Esophagus squamous epithelium (tissue), 5 donors: ENCODE data around the gene CORO2A. TPM values are rescaled to one million over a fixed set of nuclear protein-coding genes. Genes with fewer than 3 reads are reported as not detected.

Experiments used
- DNase-seq: peaks from one replicate; lab custom pipeline; 2025; lab: John Stamatoyannopoulos, UW
- H3K27ac ChIP-seq, 4 donors: fragments of 200-600 bp; sonication (generic); one replicate each; pipeline ENCODE4 v1.5.1; 2016 to 2019; ENCODE audit warnings: mild to moderate bottlenecking in 1 of 4
- H3K27me3 ChIP-seq, 4 donors: fragments of 200-600 bp; sonication (generic); 1 replicate in 3 of 4; 2 replicates in 1 of 4; pipeline versions ENCODE4 v1.5.1 to v1.6.0; 2017 to 2021; ENCODE audit warnings: antibody characterized with exemption in 1 of 4
- H3K36me3 ChIP-seq, 3 donors: fragments of 200-600 bp; sonication (generic); one replicate each; pipeline ENCODE4 v1.5.1; 2016 to 2019
- H3K4me1 ChIP-seq, 3 donors: fragments of 200-600 bp; sonication (generic); one replicate each; pipeline ENCODE4 v1.5.1; 2017 to 2019
- H3K4me3 ChIP-seq, 4 donors: fragments of 200-600 bp; sonication (generic); 1 replicate in 3 of 4; 2 replicates in 1 of 4; pipeline ENCODE4 v1.5.1; 2016 to 2019; ENCODE audit warnings: mild to moderate bottlenecking in 2 of 4, moderate library complexity in 1 of 4
- H3K9me3 ChIP-seq, 3 donors: fragments of 200-600 bp; sonication (generic); one replicate each; pipeline ENCODE4 v1.5.1; 2016 to 2019
- POLR2A ChIP-seq, 4 donors: fragments of 450-650 bp; IDR thresholded peaks; one replicate each; pipeline ENCODE4 v1.6.1; 2017; ENCODE audit warnings: antibody characterized with exemption in 4 of 4, mild to moderate bottlenecking in 4 of 4, moderate library complexity in 3 of 4
- WGBS, 2 donors: methylation state at CpG; one replicate each; pipeline ENCODE4 v1.1.5; 2018; 5-methylcytosine and 5-hydroxymethylcytosine counted together
- intact Hi-C: fragments of 100-400 bp; cut with DNase I; formaldehyde crosslinking; loops from one replicate; pipeline ENCODE4 v1.15.0; 2022
- total RNA-seq, 4 donors: library from RNA; depleted of rRNA; stranded (reverse); fragments of >200 nt; gene quantifications; one replicate each; pipeline ENCODE4 v1.1.0, GENCODE V29; 2016
- TF ChIP-seq, protein P1 (sequence below), 6 experiments: fragments of 450-650 bp in 4 of 6; fragments of 200-600 bp in 2 of 6; sonication (generic) in 2 of 6; IDR thresholded peaks; one replicate each; pipeline ENCODE4 v1.5.1; 2016 to 2019; ENCODE audit warnings: antibody characterized with exemption in 6 of 6, mild to moderate bottlenecking in 4 of 6, moderate library complexity in 4 of 6
- donor health status: DM: yes; HTN: yes; CAD: no.

CORO2A gene
- total RNA-seq, 4 donors from 2014 or later = 15.6 to 27.6 (median 26.1) TPM

GRCh38 chr9:98097836-98098235 lies 94.6 kb downstream of the CORO2A start:
- intact Hi-C loops = no loop called here

GRCh38 chr9:98096091-98096490 lies 96.3 kb downstream of the CORO2A start:
- intact Hi-C loops = no loop called here
- Histone ChIP-seq H3K36me3 (peaks cover 5 to 37% (median 6%) of the 10 kb centered on the region in 3 donors), H3K27ac (no peak overlapping the region), H3K9me3 (no peaks in the 10 kb centered on the region), H3K4me1 (peaks cover 19 to 52% (median 26%) of the 10 kb centered on the region in 3 donors), H3K27me3 (no peaks in the 10 kb centered on the region), H3K4me3 (no peak overlapping the region)
- no peak for TF ChIP-seq POLR2A (IDR thresholded peaks at IDR 0.05)
- TF ChIP-seq, protein P1, sequence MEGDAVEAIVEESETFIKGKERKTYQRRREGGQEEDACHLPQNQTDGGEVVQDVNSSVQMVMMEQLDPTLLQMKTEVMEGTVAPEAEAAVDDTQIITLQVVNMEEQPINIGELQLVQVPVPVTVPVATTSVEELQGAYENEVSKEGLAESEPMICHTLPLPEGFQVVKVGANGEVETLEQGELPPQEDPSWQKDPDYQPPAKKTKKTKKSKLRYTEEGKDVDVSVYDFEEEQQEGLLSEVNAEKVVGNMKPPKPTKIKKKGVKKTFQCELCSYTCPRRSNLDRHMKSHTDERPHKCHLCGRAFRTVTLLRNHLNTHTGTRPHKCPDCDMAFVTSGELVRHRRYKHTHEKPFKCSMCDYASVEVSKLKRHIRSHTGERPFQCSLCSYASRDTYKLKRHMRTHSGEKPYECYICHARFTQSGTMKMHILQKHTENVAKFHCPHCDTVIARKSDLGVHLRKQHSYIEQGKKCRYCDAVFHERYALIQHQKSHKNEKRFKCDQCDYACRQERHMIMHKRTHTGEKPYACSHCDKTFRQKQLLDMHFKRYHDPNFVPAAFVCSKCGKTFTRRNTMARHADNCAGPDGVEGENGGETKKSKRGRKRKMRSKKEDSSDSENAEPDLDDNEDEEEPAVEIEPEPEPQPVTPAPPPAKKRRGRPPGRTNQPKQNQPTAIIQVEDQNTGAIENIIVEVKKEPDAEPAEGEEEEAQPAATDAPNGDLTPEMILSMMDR (IDR thresholded peaks at IDR 0.05) = no peak
- no peak for DNase-seq
- WGBS, 2 donors = 86 to 100% methylated on average over 4 of the region's 5 CpGs

More at GRCh38 chr9:98097836-98098235, 94.6 kb downstream of the CORO2A start:
- Histone ChIP-seq H3K27ac (peak overlapping the region; percentile 58 to 88 (median 81)), H3K27me3 (no peaks in the 10 kb centered on the region), H3K4me1 (peaks cover 22 to 60% (median 26%) of the 10 kb centered on the region in 3 donors), H3K36me3 (peaks cover 5 to 37% (median 6%) of the 10 kb centered on the region in 3 donors), H3K4me3 (no peak overlapping the region), H3K9me3 (no peaks in the 10 kb centered on the region)
- TF ChIP-seq POLR2A (IDR thresholded peaks at IDR 0.05) = no peak
- TF ChIP-seq, protein P1 (IDR thresholded peaks at IDR 0.05) = no peak
- WGBS, 2 donors = 32 to 55% methylated on average over 3 to 4 of the region's 4 CpGs
- DNase-seq = no peak

GRCh38 chr9:98095401-98095800 lies 97.0 kb downstream of the CORO2A start:
- peaks cover 19 to 45% (median 26%) of the 10 kb centered on the region in 3 donors for H3K4me1 ChIP-seq
- TF ChIP-seq POLR2A (IDR thresholded peaks at IDR 0.05) = no peak
- TF ChIP-seq, protein P1 (IDR thresholded peaks at IDR 0.05) = no peak
- 87 to 95% methylated on average over 4 of the region's 7 CpGs for WGBS, 2 donors
- H3K27ac ChIP-seq = no peak overlapping the region
- intact Hi-C loops = no loop called here
- peaks cover 5 to 37% (median 6%) of the 10 kb centered on the region in 3 donors for H3K36me3 ChIP-seq
- no peaks in the 10 kb centered on the region for H3K9me3 ChIP-seq
- no peak overlapping the region for H3K4me3 ChIP-seq
- DNase-seq = no peak
- no peaks in the 10 kb centered on the region for H3K27me3 ChIP-seq

DNA sequence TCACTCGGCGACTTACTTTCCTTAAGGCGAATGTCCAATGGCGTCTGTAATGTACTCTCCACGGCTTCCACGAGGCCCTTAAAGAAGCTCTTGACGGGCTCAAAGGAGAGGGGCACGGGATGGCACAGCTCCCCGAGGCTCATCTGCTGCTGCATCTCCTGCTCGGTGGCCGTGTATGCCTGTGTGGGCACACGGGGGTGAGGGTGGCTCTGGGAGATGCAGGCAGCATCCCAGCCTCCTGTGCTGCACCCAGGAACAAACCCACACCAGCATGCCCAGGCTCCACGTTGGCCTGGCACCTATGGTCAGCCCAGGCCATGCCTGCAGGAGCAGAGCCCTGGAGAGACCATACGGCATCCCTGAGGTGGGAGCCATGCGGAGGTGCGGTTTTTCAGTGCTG lies 97.6 kb downstream of the CORO2A start:
- no peak for DNase-seq
- TF ChIP-seq, protein P1 (IDR thresholded peaks at IDR 0.05) = no peak
- TF ChIP-seq POLR2A (IDR thresholded peaks at IDR 0.05) = no peak
- Histone ChIP-seq H3K9me3 (no peaks in the 10 kb centered on the region), H3K27me3 (no peaks in the 10 kb centered on the region), H3K4me3 (no peak overlapping the region), H3K36me3 (peaks cover 5 to 37% (median 6%) of the 10 kb centered on the region in 3 donors), H3K4me1 (peaks cover 19 to 39% (median 26%) of the 10 kb centered on the region in 3 donors), H3K27ac (no peak overlapping the region)
- intact Hi-C loops = no loop called here
- WGBS, 2 donors = 91 to 96% methylated on average over 11 to 16 of the region's 16 CpGs

DNA sequence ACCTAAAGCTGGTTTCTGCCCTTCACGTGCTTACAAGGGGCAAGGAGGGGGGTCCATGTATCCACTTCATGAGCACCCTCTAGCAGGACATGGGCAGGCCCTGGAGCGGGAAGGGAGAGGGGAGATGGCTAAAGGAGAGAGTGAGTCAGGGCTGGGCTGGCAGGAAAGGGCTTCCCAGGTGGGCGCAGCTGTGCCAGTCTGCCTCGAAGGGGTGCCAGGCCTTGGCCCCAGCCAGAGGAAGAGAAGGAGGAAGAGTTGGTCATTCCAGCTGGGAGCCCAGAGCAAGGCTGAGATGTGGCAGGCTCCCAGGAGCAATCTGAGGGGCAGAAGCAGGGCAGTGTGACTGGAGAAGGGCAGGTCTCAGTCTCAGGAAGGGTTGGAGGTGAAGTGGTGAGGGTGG lies 98.1 kb downstream of the CORO2A start:
- Histone ChIP-seq H3K27me3 (no peaks in the 10 kb centered on the region), H3K4me3 (no peak overlapping the region), H3K36me3 (peaks cover 5 to 41% (median 6%) of the 10 kb centered on the region in 3 donors), H3K4me1 (peaks cover 19 to 34% (median 21%) of the 10 kb centered on the region in 3 donors), H3K27ac (no peak overlapping the region), H3K9me3 (no peaks in the 10 kb centered on the region)
- no peak for TF ChIP-seq POLR2A (IDR thresholded peaks at IDR 0.05)
- TF ChIP-seq, protein P1 (IDR thresholded peaks at IDR 0.05) = no peak
- DNase-seq = no peak
- 56 to 72% methylated on average over 1 to 4 of the region's 4 CpGs for whole genome bisulfite sequencing, 2 donors
- intact Hi-C loops = no loop called here
